Liver (tissue), 9 donors: ENCODE measurements around the gene F9. TPM values are rescaled to one million over a fixed set of nuclear protein-coding genes. Genes with fewer than 3 reads are reported as not detected.

ENCODE experiments used
- DNase-seq: peaks from one replicate; pipeline ENCODE4 v3.0.0-alpha.2; 2017; ENCODE audit warnings: low spot score
- H3K27ac ChIP-seq, 2 donors: one replicate each; pipeline ENCODE4 v1.7.0; 2013; ENCODE audit warnings: inconsistent platforms in 2 of 2, low read length in 2 of 2, control low read depth in 1 of 2, low read depth in 1 of 2, mild to moderate bottlenecking in 1 of 2
- H3K27me3 ChIP-seq, 4 donors: one replicate each; pipeline versions ENCODE4 v1.6.1 to v1.7.0; 2013; ENCODE audit warnings: low read length in 3 of 4, inconsistent platforms in 1 of 4, mild to moderate bottlenecking in 1 of 4, moderate library complexity in 1 of 4; ENCODE audit not compliant: control insufficient read depth in 4 of 4, insufficient read depth in 4 of 4
- H3K36me3 ChIP-seq, 4 donors: one replicate each; pipeline versions ENCODE4 v1.6.1 to v1.7.0; 2013; ENCODE audit warnings: low read length in 3 of 4, mild to moderate bottlenecking in 3 of 4, low read depth in 1 of 4, moderate library complexity in 1 of 4; ENCODE audit not compliant: control insufficient read depth in 4 of 4, insufficient read depth in 3 of 4
- H3K4me1 ChIP-seq, 4 donors: one replicate each; pipeline versions ENCODE4 v1.6.1 to v1.7.0; 2013; ENCODE audit warnings: low read length in 3 of 4, mild to moderate bottlenecking in 3 of 4, moderate library complexity in 1 of 4; ENCODE audit not compliant: control insufficient read depth in 4 of 4, insufficient read depth in 4 of 4
- H3K4me3 ChIP-seq, 3 donors: one replicate each; pipeline versions ENCODE4 v1.6.1 to v1.7.0; 2013; ENCODE audit warnings: low read length in 3 of 3, control low read depth in 1 of 3, low read depth in 1 of 3, mild to moderate bottlenecking in 1 of 3
- H3K9ac ChIP-seq, 2 donors: one replicate each; pipeline ENCODE4 v1.7.0; 2013; ENCODE audit warnings: low read length in 2 of 2, mild to moderate bottlenecking in 2 of 2, moderate library complexity in 2 of 2, control low read depth in 1 of 2, low read depth in 1 of 2
- H3K9me3 ChIP-seq, 4 donors: one replicate each; pipeline versions ENCODE4 v1.6.1 to v1.7.0; 2013; ENCODE audit warnings: low read length in 3 of 4; ENCODE audit not compliant: control insufficient read depth in 4 of 4
- ATF3 ChIP-seq: IDR thresholded peaks from 2 replicates; pipeline ENCODE4 v1.6.1; 2016; ENCODE audit warnings: antibody characterized with exemption
- CTCF ChIP-seq: fragments of 150-350 bp; IDR thresholded peaks from 2 replicates; pipeline ENCODE4 v1.5.1; 2017; ENCODE audit warnings: improper control_type of control experiment, low read depth, low read length; ENCODE audit not compliant: missing input control
- EGR1 ChIP-seq, 2 donors: IDR thresholded peaks; 2 replicates each; pipeline ENCODE4 v1.6.1; 2016 to 2018; ENCODE audit warnings: antibody characterized with exemption in 2 of 2, low read depth in 2 of 2
- FOXA1 ChIP-seq: IDR thresholded peaks from 2 replicates; pipeline ENCODE4 v1.6.1; 2016; ENCODE audit warnings: antibody characterized with exemption
- FOXA2 ChIP-seq: IDR thresholded peaks from 2 replicates; pipeline ENCODE4 v1.6.1; 2016; ENCODE audit warnings: antibody characterized with exemption
- GABPA ChIP-seq, 2 donors: IDR thresholded peaks in 1 of 2; conservative IDR thresholded peaks in 1 of 2; 2 replicates each; pipeline ENCODE4 v1.6.1; 2016; ENCODE audit warnings: antibody characterized with exemption in 2 of 2, mild to moderate bottlenecking in 1 of 2, moderate library complexity in 1 of 2
- HNF4A ChIP-seq, 2 donors: conservative IDR thresholded peaks; 2 replicates each; pipeline ENCODE4 v1.6.1; 2016; ENCODE audit warnings: antibody characterized with exemption in 2 of 2, mild to moderate bottlenecking in 2 of 2
- HNF4G ChIP-seq: IDR thresholded peaks from 2 replicates; pipeline ENCODE4 v1.6.1; 2016; ENCODE audit warnings: antibody characterized with exemption
- JUND ChIP-seq, 2 donors: IDR thresholded peaks; 2 replicates each; pipeline ENCODE4 v1.6.1; 2016; ENCODE audit warnings: antibody characterized with exemption in 2 of 2
- MAX ChIP-seq: IDR thresholded peaks from 2 replicates; pipeline ENCODE4 v1.6.1; 2016; ENCODE audit warnings: antibody characterized with exemption
- NR2F2 ChIP-seq: IDR thresholded peaks from 2 replicates; pipeline ENCODE4 v1.6.1; 2016; ENCODE audit warnings: antibody characterized with exemption
- RAD21 ChIP-seq, 2 donors: IDR thresholded peaks; 2 replicates each; pipeline ENCODE4 v1.6.1; 2016; ENCODE audit warnings: antibody characterized with exemption in 2 of 2, mild to moderate bottlenecking in 2 of 2
- REST ChIP-seq: IDR thresholded peaks from 2 replicates; pipeline ENCODE4 v1.6.1; 2016; ENCODE audit warnings: antibody characterized with exemption, mild to moderate bottlenecking
- RXRA ChIP-seq, 2 donors: IDR thresholded peaks; 2 replicates each; pipeline ENCODE4 v1.6.1; 2017 to 2018; ENCODE audit warnings: antibody characterized with exemption in 2 of 2, mild to moderate bottlenecking in 1 of 2
- SP1 ChIP-seq: IDR thresholded peaks from 2 replicates; pipeline ENCODE4 v1.6.1; 2018; ENCODE audit warnings: antibody characterized with exemption, mild to moderate bottlenecking
- TAF1 ChIP-seq: conservative IDR thresholded peaks from 2 replicates; pipeline ENCODE4 v1.6.1; 2016; ENCODE audit warnings: antibody characterized with exemption, mild to moderate bottlenecking
- YY1 ChIP-seq: IDR thresholded peaks from 2 replicates; pipeline ENCODE4 v1.6.1; 2016; ENCODE audit warnings: antibody characterized with exemption, mild to moderate bottlenecking
- ZBTB33 ChIP-seq: IDR thresholded peaks from 2 replicates; pipeline ENCODE4 v1.6.1; 2016; ENCODE audit warnings: antibody characterized with exemption
- WGBS: extraction: QIAGEN DNeasy Blood & Tissue Kit; methylation state at CpG from one replicate; pipeline ENCODE4 v1.1.7; 2013; 5-methylcytosine and 5-hydroxymethylcytosine counted together
- polyA plus RNA-seq, 2 donors: library from polyadenylated mRNA; stranded (reverse) in 1 of 2; unstranded in 1 of 2; fragments of 200-250 nt in 1 of 2; fragments of >200 nt in 1 of 2; fragmentation: Nextera tagmentation in 1 of 2; extraction: Ambion mirVana in 1 of 2; gene quantifications; one replicate each; pipeline versions ENCODE4 v1.2.1 to v1.2.3, GENCODE V29; 2013 to 2015
- total RNA-seq, 2 donors: library from RNA; depleted of rRNA; stranded (reverse); fragments of >200 nt; gene quantifications; one replicate each; pipeline ENCODE4 v1.2.3, GENCODE V29; 2014
- donor health status: healthy.
- donor health status: healthy.
- donor health status: healthy.
- donor health status: healthy.
- donor health status: healthy.

The F9 gene
- total and polyA plus RNA-seq, 4 donors: 98.4 to 584 (median 228) TPM

GRCh38 chrX:139585613-139586012 lies 55.1 kb downstream of the F9 start:
- Histone ChIP-seq H3K9me3 (no peaks in the 10 kb centered on the region), H3K4me3 (no peak overlapping the region), H3K36me3 (no peaks in the 10 kb centered on the region), H3K27ac (no peak overlapping the region), H3K27me3 (peaks cover 0 to 6% (median 0%) of the 10 kb centered on the region in 4 donors), H3K4me1 (no peaks in the 10 kb centered on the region), H3K9ac (no peak overlapping the region)
- no peak for DNase-seq
- TF ChIP-seq RXRA (IDR thresholded peaks at IDR 0.05): no peak
- TF ChIP-seq RAD21 (IDR thresholded peaks at IDR 0.05): no peak
- TF ChIP-seq HNF4G: no peak
- no peak for TF ChIP-seq NR2F2
- TF ChIP-seq CTCF: no peak
- TF ChIP-seq FOXA1: no peak
- no peak for TF ChIP-seq GABPA (IDR thresholded peaks at IDR 0.05 in 1 of 2, conservative IDR thresholded peaks at IDR 0.05 in 1 of 2)
- TF ChIP-seq ATF3: no peak
- TF ChIP-seq MAX: no peak
- TF ChIP-seq YY1: no peak
- TF ChIP-seq JUND (IDR thresholded peaks at IDR 0.05): no peak
- no peak for TF ChIP-seq FOXA2
- TF ChIP-seq EGR1 (IDR thresholded peaks at IDR 0.05; ENCODE audit: low read depth in 2 of 2): no peak
- no peak for TF ChIP-seq ZBTB33
- no peak for TF ChIP-seq HNF4A (conservative IDR thresholded peaks at IDR 0.05)
- TF ChIP-seq SP1: no peak
- TF ChIP-seq TAF1: no peak
- no peak for TF ChIP-seq REST
- 91% methylated on average over 5 of the region's 5 CpGs for WGBS

GRCh38 chrX:139596068-139596467 lies 65.5 kb downstream of the F9 start:
- Histone ChIP-seq H3K36me3 (no peaks in the 10 kb centered on the region), H3K4me3 (no peak overlapping the region), H3K27me3 (no peaks in the 10 kb centered on the region), H3K9ac (no peak overlapping the region), H3K27ac (no peak overlapping the region), H3K9me3 (peaks cover 0 to 2% (median 0%) of the 10 kb centered on the region in 4 donors), H3K4me1 (no peaks in the 10 kb centered on the region)
- TF ChIP-seq GABPA (IDR thresholded peaks at IDR 0.05 in 1 of 2, conservative IDR thresholded peaks at IDR 0.05 in 1 of 2): no peak
- TF ChIP-seq FOXA2: no peak
- no peak for TF ChIP-seq MAX
- no peak for TF ChIP-seq JUND (IDR thresholded peaks at IDR 0.05)
- TF ChIP-seq HNF4A (conservative IDR thresholded peaks at IDR 0.05): no peak
- no peak for DNase-seq
- WGBS: 53% methylated on average over 4 of the region's 4 CpGs
